Mesenchymal stem cell (in vitro differentiated cells and primary cell): ENCODE measurements around the gene CRYL1.

Source experiments
- DNase-seq: peaks from one replicate; pipeline ENCODE4 v3.0.0-alpha.2; 2013
- H2AFZ ChIP-seq: one replicate; pipeline ENCODE4 v1.6.1; 2013; ENCODE audit warnings: low read depth, mild to moderate bottlenecking, control low read depth, inconsistent platforms, low read length, moderate library complexity
- H2AK5ac ChIP-seq: 2 replicates; pipeline ENCODE4 v1.6.1; 2013; ENCODE audit warnings: low read length, moderate library complexity, mild to moderate bottlenecking, inconsistent platforms; ENCODE audit not compliant: severe bottlenecking
- H2BK120ac ChIP-seq: one replicate; pipeline ENCODE4 v1.6.1; 2013; ENCODE audit warnings: low read depth, mild to moderate bottlenecking, inconsistent platforms, low read length, moderate library complexity
- H2BK12ac ChIP-seq, 2 experiments: one replicate each; pipeline ENCODE4 v1.6.1; 2013; ENCODE audit warnings: inconsistent platforms in 2 of 2, low read length in 2 of 2, mild to moderate bottlenecking in 2 of 2, moderate library complexity in 2 of 2, control low read depth in 1 of 2
- H2BK15ac ChIP-seq: one replicate; pipeline ENCODE4 v1.6.1; 2013; ENCODE audit warnings: mild to moderate bottlenecking, low read depth, inconsistent platforms; ENCODE audit not compliant: poor library complexity, severe bottlenecking
- H2BK5ac ChIP-seq: 2 replicates; pipeline ENCODE4 v1.6.1; 2013; ENCODE audit warnings: low read depth, mild to moderate bottlenecking, low read length, control low read depth, inconsistent platforms; ENCODE audit not compliant: poor library complexity, severe bottlenecking
- H3K14ac ChIP-seq, 2 experiments: one replicate each; pipeline ENCODE4 v1.6.1; 2013; ENCODE audit warnings: inconsistent platforms in 2 of 2, low read length in 2 of 2, control low read depth in 1 of 2, mild to moderate bottlenecking in 1 of 2, moderate library complexity in 1 of 2
- H3K18ac ChIP-seq, 2 experiments: one replicate each; pipeline ENCODE4 v1.6.1; 2013; ENCODE audit warnings: inconsistent platforms in 2 of 2, low read length in 2 of 2, control low read depth in 1 of 2, low read depth in 1 of 2, mild to moderate bottlenecking in 1 of 2
- H3K23ac ChIP-seq, 2 experiments: one replicate each; pipeline ENCODE4 v1.6.1; 2013; ENCODE audit warnings: inconsistent platforms in 2 of 2, low read length in 2 of 2, mild to moderate bottlenecking in 2 of 2, moderate library complexity in 2 of 2, control low read depth in 1 of 2
- H3K27ac ChIP-seq: 2 replicates; pipeline ENCODE4 v1.5.1; 2013; ENCODE audit warnings: mild to moderate bottlenecking, moderate library complexity, low read length, control low read depth, inconsistent platforms; ENCODE audit not compliant: poor library complexity, severe bottlenecking
- H3K27me3 ChIP-seq, 2 experiments: 2 replicates each; pipeline versions ENCODE4 v1.6.1 to v1.7.0; 2013; ENCODE audit warnings: low read length in 2 of 2, mild to moderate bottlenecking in 2 of 2, moderate library complexity in 2 of 2, control low read depth in 1 of 2, inconsistent platforms in 1 of 2; ENCODE audit not compliant: control insufficient read depth in 1 of 2, insufficient read depth in 1 of 2
- H3K36me3 ChIP-seq, 2 experiments: 2 replicates each; pipeline versions ENCODE4 v1.6.1 to v1.7.0; 2013; ENCODE audit warnings: low read length in 2 of 2, control low read depth in 1 of 2, inconsistent platforms in 1 of 2, low read depth in 1 of 2, mild to moderate bottlenecking in 1 of 2; ENCODE audit not compliant: insufficient read depth in 2 of 2, control insufficient read depth in 1 of 2
- H3K4ac ChIP-seq, 2 experiments: one replicate each; pipeline ENCODE4 v1.6.1; 2013; ENCODE audit warnings: inconsistent platforms in 2 of 2, low read length in 2 of 2, mild to moderate bottlenecking in 2 of 2, moderate library complexity in 2 of 2, control low read depth in 1 of 2, low read depth in 1 of 2
- H3K4me1 ChIP-seq: 2 replicates; pipeline ENCODE4 v1.6.1; 2013; ENCODE audit warnings: low read depth, low read length, control low read depth; ENCODE audit not compliant: control insufficient read depth, insufficient read depth
- H3K4me2 ChIP-seq: 2 replicates; pipeline ENCODE4 v1.6.1; 2013; ENCODE audit warnings: low read length, mild to moderate bottlenecking, inconsistent platforms; ENCODE audit not compliant: poor library complexity, severe bottlenecking
- H3K4me3 ChIP-seq, 2 experiments: 2 replicates each; pipeline versions ENCODE4 v1.5.1 to v1.7.0; 2013; ENCODE audit warnings: low read length in 2 of 2, mild to moderate bottlenecking in 2 of 2, control low read depth in 1 of 2, low read depth in 1 of 2; ENCODE audit not compliant: insufficient read depth in 1 of 2
- H3K79me1 ChIP-seq: replicated peaks from 2 replicates; pipeline ENCODE4 v1.6.1; 2013; ENCODE audit warnings: mild to moderate bottlenecking, control low read depth, low read length, inconsistent platforms; ENCODE audit not compliant: poor library complexity, severe bottlenecking
- H3K9ac ChIP-seq: 2 replicates; pipeline ENCODE4 v1.7.0; 2013; ENCODE audit warnings: mild to moderate bottlenecking, low read length, moderate library complexity
- H3K9me3 ChIP-seq: 2 replicates; pipeline ENCODE4 v1.7.0; 2013; ENCODE audit warnings: mild to moderate bottlenecking, low read length; ENCODE audit not compliant: control insufficient read depth
- H4K8ac ChIP-seq: one replicate; pipeline ENCODE4 v1.6.1; 2013; ENCODE audit warnings: inconsistent platforms, mild to moderate bottlenecking, low read length, moderate library complexity
- H4K91ac ChIP-seq: one replicate; pipeline ENCODE4 v1.6.1; 2013; ENCODE audit warnings: mild to moderate bottlenecking, low read length, inconsistent platforms
- WGBS: methylation state at CpG from one replicate; pipeline ENCODE4 v1.1.7; 2013; ENCODE audit warnings: mixed read lengths; 5-methylcytosine and 5-hydroxymethylcytosine counted together

CRYL1 gene

GRCh38 chr13:20395061-20395916 lies 130.4 kb downstream of the CRYL1 start:
- no peak for DNase-seq
- no peak overlapping the region for H2BK15ac ChIP-seq
- no peak overlapping the region for H4K8ac ChIP-seq
- no peak overlapping the region for H3K18ac ChIP-seq
- H3K9ac ChIP-seq, result no peak overlapping the region
- H3K4me2 ChIP-seq, result no peak overlapping the region
- H2AK5ac ChIP-seq, result no peak overlapping the region
- no peak overlapping the region for H3K14ac ChIP-seq
- peak overlapping the region in 1 of 2 experiments; percentile 30 for H3K4ac ChIP-seq
- H3K4me1 ChIP-seq, result peaks cover 1% of the 10 kb centered on the region
- H2AFZ ChIP-seq, result no peak overlapping the region
- no peaks in the 10 kb centered on the region for H3K79me1 ChIP-seq
- no peak overlapping the region for H3K27ac ChIP-seq
- no peak overlapping the region for H2BK12ac ChIP-seq
- H2BK5ac ChIP-seq, result no peak overlapping the region
- H3K36me3 ChIP-seq, result no peaks in the 10 kb centered on the region
- H3K4me3 ChIP-seq, result no peak overlapping the region
- no peaks in the 10 kb centered on the region for H3K9me3 ChIP-seq
- H3K23ac ChIP-seq, result no peak overlapping the region
- WGBS, result 89% methylated on average over 26 of the region's 26 CpGs
- H3K27me3 ChIP-seq, result peaks cover 0 to 6% of the 10 kb centered on the region in 2 experiments
- peak overlapping the region; percentile 59 for H4K91ac ChIP-seq
- no peak overlapping the region for H2BK120ac ChIP-seq

GRCh38 chr13:20394506-20394905 lies 131.2 kb downstream of the CRYL1 start:
- no peak overlapping the region for H3K23ac ChIP-seq
- H3K9me3 ChIP-seq, result no peaks in the 10 kb centered on the region
- no peaks in the 10 kb centered on the region for H3K36me3 ChIP-seq
- no peak overlapping the region for H4K8ac ChIP-seq
- peaks cover 1% of the 10 kb centered on the region for H3K4me1 ChIP-seq
- no peak overlapping the region for H3K14ac ChIP-seq
- H3K9ac ChIP-seq, result no peak overlapping the region
- H2BK5ac ChIP-seq, result no peak overlapping the region
- no peak overlapping the region for H3K4me3 ChIP-seq
- no peak overlapping the region for H2AFZ ChIP-seq
- H2BK12ac ChIP-seq, result no peak overlapping the region
- H3K4me2 ChIP-seq, result no peak overlapping the region
- H3K18ac ChIP-seq, result no peak overlapping the region
- DNase-seq, result no peak
- H4K91ac ChIP-seq, result no peak overlapping the region
- H3K79me1 ChIP-seq, result no peaks in the 10 kb centered on the region
- no peak overlapping the region for H2BK15ac ChIP-seq
- H3K27ac ChIP-seq, result no peak overlapping the region
- no peak overlapping the region for H3K4ac ChIP-seq
- H2BK120ac ChIP-seq, result no peak overlapping the region
- no peak overlapping the region for H2AK5ac ChIP-seq
- WGBS, result 95% methylated on average over 30 of the region's 30 CpGs
- H3K27me3 ChIP-seq, result peaks cover 0 to 6% of the 10 kb centered on the region in 2 experiments

GRCh38 chr13:20394169-20394501 lies 131.5 kb downstream of the CRYL1 start:
- H3K9me3 ChIP-seq, result no peaks in the 10 kb centered on the region
- no peak overlapping the region for H3K27ac ChIP-seq
- H3K14ac ChIP-seq, result no peak overlapping the region
- H3K4me3 ChIP-seq, result no peak overlapping the region
- H3K4me1 ChIP-seq, result peaks cover 1% of the 10 kb centered on the region
- no peak overlapping the region for H2BK120ac ChIP-seq
- no peaks in the 10 kb centered on the region for H3K79me1 ChIP-seq
- H3K36me3 ChIP-seq, result no peaks in the 10 kb centered on the region
- no peak overlapping the region for H2AFZ ChIP-seq
- H3K18ac ChIP-seq, result no peak overlapping the region
- H4K8ac ChIP-seq, result no peak overlapping the region
- no peak overlapping the region for H2BK5ac ChIP-seq
- no peak overlapping the region for H3K23ac ChIP-seq
- no peak for DNase-seq
- no peak overlapping the region for H3K4me2 ChIP-seq
- peaks cover 0 to 6% of the 10 kb centered on the region in 2 experiments for H3K27me3 ChIP-seq
- no peak overlapping the region for H3K4ac ChIP-seq
- H2BK15ac ChIP-seq, result no peak overlapping the region
- no peak overlapping the region for H3K9ac ChIP-seq
- H4K91ac ChIP-seq, result no peak overlapping the region
- 87% methylated on average over 8 of the region's 8 CpGs for WGBS
- H2BK12ac ChIP-seq, result no peak overlapping the region
- no peak overlapping the region for H2AK5ac ChIP-seq

- peak overlapping the region in 1 of 2 experiments; percentile 44 for H3K14ac ChIP-seq
- no peak for DNase-seq
- H3K27ac ChIP-seq, result no peak overlapping the region
- no peaks in the 10 kb centered on the region for H3K9me3 ChIP-seq
- H3K36me3 ChIP-seq, result no peaks in the 10 kb centered on the region
- no peak overlapping the region for H4K8ac ChIP-seq
- WGBS, result 95% methylated on average over 10 of the region's 10 CpGs
- no peak overlapping the region for H3K18ac ChIP-seq
- H3K4me2 ChIP-seq, result no peak overlapping the region
- no peak overlapping the region for H3K23ac ChIP-seq
- H2AFZ ChIP-seq, result no peak overlapping the region
- no peak overlapping the region for H2BK5ac ChIP-seq
- H4K91ac ChIP-seq, result peak overlapping the region; percentile 35
- H2BK12ac ChIP-seq, result no peak overlapping the region
- peaks cover 0 to 6% of the 10 kb centered on the region in 2 experiments for H3K27me3 ChIP-seq
- no peak overlapping the region for H2AK5ac ChIP-seq
- H3K9ac ChIP-seq, result no peak overlapping the region
- peaks cover 1% of the 10 kb centered on the region for H3K4me1 ChIP-seq
- no peak overlapping the region for H2BK15ac ChIP-seq
- no peak overlapping the region for H2BK120ac ChIP-seq
- H3K4ac ChIP-seq, result no peak overlapping the region
- no peaks in the 10 kb centered on the region for H3K79me1 ChIP-seq
- H3K4me3 ChIP-seq, result no peak overlapping the region
Measured at GRCh38 chr13:20393273-20394168, 132.1 kb downstream of the CRYL1 start.
